ENCODE measurements around the gene NTM.

DNA sequence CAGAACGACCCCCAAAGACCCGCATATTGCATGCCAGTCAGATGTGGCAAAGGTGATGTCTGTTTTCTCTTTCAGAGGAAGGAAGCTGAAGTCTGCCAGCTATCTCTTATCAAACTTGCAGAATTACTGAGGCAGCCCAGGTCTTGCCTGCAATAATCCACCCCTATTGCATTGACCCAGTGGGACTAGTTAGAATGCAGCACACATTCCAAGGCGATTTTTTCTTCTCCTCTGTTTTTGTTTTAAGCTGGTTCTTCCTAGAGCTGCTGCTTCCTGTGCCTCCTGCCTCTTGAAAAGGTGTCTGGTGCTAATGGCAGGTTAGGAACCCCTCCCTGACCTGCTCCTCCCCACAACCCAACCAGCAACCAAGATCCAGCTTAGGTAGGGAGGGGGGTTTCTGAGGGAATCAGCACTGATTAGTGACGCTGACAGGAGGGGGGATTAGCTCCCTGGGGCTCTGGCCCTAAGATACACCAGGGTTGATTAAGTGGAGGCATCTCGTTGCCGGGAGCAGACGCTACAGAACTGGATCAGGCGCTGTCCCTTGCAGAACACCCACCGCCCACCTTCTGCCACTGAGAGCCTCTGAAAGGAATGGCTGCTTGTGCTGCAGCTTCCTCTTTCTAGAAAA, 2.8 kb downstream of the NTM start:
- no peak for TF ChIP-seq EZH2 (IDR thresholded peaks at IDR 0.05)
- no peak for TF ChIP-seq POLR2AphosphoS5 (IDR thresholded peaks at IDR 0.05; ENCODE audit: borderline replicate concordance, low read depth, low read length)
- no peak for TF ChIP-seq FOXP2 (optimal IDR thresholded peaks at IDR 0.05; ENCODE audit: control extremely low read depth, extremely low read length, insufficient read depth)
